Heart left ventricle (tissue), 16 donors: ENCODE results near the gene ATMIN. TPM values are rescaled to one million over a fixed set of nuclear protein-coding genes. Genes with fewer than 3 reads are reported as not detected.

Experiments
- ATAC-seq, 4 donors: fragments of 200-7000 bp; cut with Tn5 transposase; one replicate each; pipeline ENCODE4 v1.9.1; 2020 to 2022; ENCODE audit warnings: moderate library complexity in 4 of 4, mild to moderate bottlenecking in 3 of 4, moderate number of reproducible peaks in 1 of 4
- DNase-seq, 5 donors: peaks; one replicate each; pipeline ENCODE4 v3.0.0-alpha.2; 2020
- H3K27ac ChIP-seq, 12 donors: fragments of 200-600 bp; sonication (generic) in 4 of 12; one replicate each; pipeline versions ENCODE4 v1.5.0 to v1.8.0; 2016 to 2022; ENCODE audit warnings: mild to moderate bottlenecking in 2 of 12
- H3K27me3 ChIP-seq, 9 donors: fragments of 200-600 bp; sonication (generic) in 2 of 9; one replicate each; pipeline versions ENCODE4 v1.5.1 to v1.8.0; 2016 to 2022; ENCODE audit warnings: mild to moderate bottlenecking in 3 of 9
- H3K36me3 ChIP-seq, 9 donors: fragments of 200-600 bp; sonication (generic) in 2 of 9; one replicate each; pipeline versions ENCODE4 v1.5.0 to v1.8.0; 2018 to 2022; ENCODE audit warnings: mild to moderate bottlenecking in 2 of 9
- H3K4me1 ChIP-seq, 12 donors: fragments of 200-600 bp; sonication (generic) in 4 of 12; one replicate each; pipeline versions ENCODE4 v1.5.0 to v1.8.0; 2016 to 2022; ENCODE audit warnings: mild to moderate bottlenecking in 3 of 12
- H3K4me3 ChIP-seq, 12 donors: fragments of 200-600 bp; sonication (generic) in 4 of 12; one replicate each; pipeline versions ENCODE4 v1.5.0 to v1.8.0; 2017 to 2022; ENCODE audit warnings: mild to moderate bottlenecking in 9 of 12, moderate library complexity in 4 of 12
- H3K9me3 ChIP-seq, 12 donors: fragments of 200-600 bp; sonication (generic) in 4 of 12; one replicate each; pipeline versions ENCODE4 v1.5.0 to v1.8.0; 2016 to 2022; ENCODE audit warnings: mild to moderate bottlenecking in 1 of 12
- CTCF ChIP-seq, 12 donors: fragments of 200-600 bp; sonication (generic) in 4 of 12; IDR thresholded peaks; one replicate each; pipeline versions ENCODE4 v1.5.0 to v1.8.0; 2018 to 2022; ENCODE audit warnings: antibody characterized with exemption in 12 of 12, mild to moderate bottlenecking in 5 of 12
- POLR2A ChIP-seq, 2 donors: fragments of 450-650 bp; IDR thresholded peaks; one replicate each; pipeline ENCODE4 v1.6.1; 2017; ENCODE audit warnings: antibody characterized with exemption in 2 of 2, mild to moderate bottlenecking in 2 of 2, moderate library complexity in 2 of 2
- WGBS, 4 donors: extraction: QIAGEN DNeasy Blood & Tissue Kit in 2 of 4; methylation state at CpG; one replicate each; pipeline versions ENCODE4 v1.1.5 to v1.1.7; 2013 to 2018; 5-methylcytosine and 5-hydroxymethylcytosine counted together
- intact Hi-C, 10 donors: fragments of 100-400 bp; cut with DNase I; formaldehyde crosslinking; loops; one replicate each; pipeline versions ENCODE4 v1.11.1 to v1.14.2; 2022
- polyA plus RNA-seq, 2 donors: library from polyadenylated mRNA; stranded (reverse); fragments of 200-250 nt; gene quantifications; one replicate each; pipeline ENCODE4 v1.2.3, GENCODE V29; 2013
- total RNA-seq, 9 donors: library from RNA; depleted of rRNA in 2 of 9; stranded (reverse); fragments of >200 nt in 2 of 9; fragmentation: NEBNext Ultra II Directional in 3 of 9; extraction: Animal tissue kit (Norgen Biotek cat#: 25700) in 3 of 9; gene quantifications; one replicate each; pipeline versions ENCODE4 v1.1.0 to v1.2.4, GENCODE V29; 2016 to 2023
- donor health status: ischemic (EF 13 %, LVEDD 7.1; RV severe dilation, severe dysfunction).
- donor health status: healthy with polysubstance abuse.
- donor health status: DM: no; HTN: yes; CAD: no.
- donor health status: DM: no; HTN: no; CAD: no.
- donor health status: ischemic (EF 25% LVEDD 6.9; RV normal size, moderate dysfunction).
- donor health status: ischemic (EF 25% LVEDD 5.7; RV mildly dilated, moderate dysfunction).
- donor health status: healthy.
- donor health status: DM: yes; HTN: yes; CAD: no.
- donor health status: ischemic (EF 35%, LVEDD 5.7; RV mildly dilated, moderate dysfunction).
- donor health status: nonischemic (EF 11% LVEDD 7.7; RV severe dilation, severe dysfunction).
- donor health status: DM: yes; HTN: yes; CAD: no.
- donor health status: PGD.
- donor health status: ischemic (EF 29% LVEDD 5.4; RV normal size, mild dysfunction).
- donor health status: nonischemic (EF 23%, LVEDD 6.1; RV moderate dilation, normal function).

The ATMIN gene
- total and polyA plus RNA-seq, 11 donors, result 6.4 to 36.0 (median 27.4) TPM

GRCh38 chr16:80989801-80990200 is 45.8 kb upstream of the ATMIN start:
- Histone ChIP-seq H3K27ac (no peak overlapping the region), H3K9me3 (no peaks in the 10 kb centered on the region), H3K36me3 (peaks cover 0 to 16% (median 4%) of the 10 kb centered on the region in 9 donors), H3K4me3 (no peak overlapping the region), H3K27me3 (no peaks in the 10 kb centered on the region), H3K4me1 (peaks cover 0 to 22% (median 2%) of the 10 kb centered on the region in 12 donors)
- TF ChIP-seq POLR2A (IDR thresholded peaks at IDR 0.05) (no peak), CTCF (IDR thresholded peaks at IDR 0.05) (no peak)
- 43 to 66% (median 47%) methylated on average over 2 of the region's 2 CpGs for WGBS, 4 donors
- intact Hi-C loops, result no loop called here
- DNase-seq, result no peak
- ATAC-seq, result no peak

GRCh38 chr16:80990577-80990976 is 45.1 kb upstream of the ATMIN start:
- ATAC-seq, result no peak

GRCh38 chr16:80990978-80991377 is 44.7 kb upstream of the ATMIN start:
- Histone ChIP-seq H3K27me3 (no peaks in the 10 kb centered on the region), H3K9me3 (no peaks in the 10 kb centered on the region), H3K27ac (no peak overlapping the region), H3K4me1 (peaks cover 0 to 22% (median 3%) of the 10 kb centered on the region in 12 donors), H3K4me3 (no peak overlapping the region), H3K36me3 (peaks cover 0 to 21% (median 4%) of the 10 kb centered on the region in 9 donors)
- WGBS, 4 donors, result 80 to 92% (median 86%) methylated on average over 2 of the region's 2 CpGs
- no peak for DNase-seq
- intact Hi-C loops, result no loop called here
- TF ChIP-seq CTCF (IDR thresholded peaks at IDR 0.05), result no peak
- TF ChIP-seq POLR2A (IDR thresholded peaks at IDR 0.05), result no peak
- no peak for ATAC-seq

More at GRCh38 chr16:80990577-80990976, 45.1 kb upstream of the ATMIN start:
- Histone ChIP-seq H3K27ac (no peak overlapping the region), H3K4me3 (no peak overlapping the region), H3K9me3 (no peaks in the 10 kb centered on the region), H3K27me3 (no peaks in the 10 kb centered on the region), H3K36me3 (peaks cover 0 to 20% (median 4%) of the 10 kb centered on the region in 9 donors), H3K4me1 (peaks cover 0 to 22% (median 2%) of the 10 kb centered on the region in 12 donors)
- TF ChIP-seq CTCF (IDR thresholded peaks at IDR 0.05) (no peak), POLR2A (IDR thresholded peaks at IDR 0.05) (no peak)
- intact Hi-C loops, result no loop called here
- WGBS, 4 donors, result 91 to 97% (median 94%) methylated on average over 3 of the region's 3 CpGs
- no peak for DNase-seq

- intact Hi-C loops, result no loop called here
- peaks cover 0 to 21% (median 4%) of the 10 kb centered on the region in 9 donors for H3K36me3 ChIP-seq
- no peak overlapping the region for H3K27ac ChIP-seq
- no peak overlapping the region for H3K4me3 ChIP-seq
- no peaks in the 10 kb centered on the region for H3K9me3 ChIP-seq
- no peaks in the 10 kb centered on the region for H3K27me3 ChIP-seq
- TF ChIP-seq POLR2A (IDR thresholded peaks at IDR 0.05) (no peak), CTCF (IDR thresholded peaks at IDR 0.05) (no peak)
- ATAC-seq (no peak), DNase-seq (no peak)
- peaks cover 0 to 22% (median 8%) of the 10 kb centered on the region in 12 donors for H3K4me1 ChIP-seq
- 63 to 67% (median 64%) methylated on average over 6 of the region's 6 CpGs for WGBS, 4 donors
Observed at GRCh38 chr16:80991792-80992430, 43.7 kb upstream of the ATMIN start.
